ENCODE data around the gene TBC1D16. TPM values are rescaled to one million over a fixed set of nuclear protein-coding genes. Genes with fewer than 3 reads are reported as not detected.

The TBC1D16 gene
- polyA plus RNA-seq, 1 experiment, result 9.0 TPM

DNA sequence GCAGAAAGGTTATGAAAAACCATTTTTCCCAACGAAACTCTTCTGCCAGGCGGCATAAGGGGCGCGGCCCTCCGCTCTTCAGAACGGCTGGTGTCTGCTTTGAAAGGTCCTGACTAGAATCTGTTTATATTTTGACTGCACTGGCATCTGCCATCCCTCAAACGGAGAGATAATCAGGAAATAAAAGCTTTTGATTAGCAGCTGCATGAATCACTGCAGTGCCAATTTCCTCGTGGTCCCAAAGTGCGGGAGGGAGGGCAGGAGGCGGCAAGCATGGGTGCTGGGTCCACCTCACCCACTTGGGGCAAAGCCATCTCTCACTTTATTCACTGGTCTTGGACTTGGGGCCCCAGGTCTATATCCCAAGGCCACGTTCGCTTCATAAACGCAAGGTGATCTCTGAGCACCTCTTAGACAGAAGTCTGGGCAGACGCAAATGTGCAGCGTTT is 49.7 kb downstream of the TBC1D16 start:
- no peaks in the 10 kb centered on the region for H3K36me3 ChIP-seq (ENCODE audit: control insufficient read depth, insufficient read depth, low read length)
- H3K4me3 ChIP-seq (ENCODE audit: low read depth, low read length), result no peak overlapping the region
- CTCF ChIA-PET, result interaction anchor here (1.0 to 1.5 kb wide), 5 partner anchors 19 to 244 kb away, joined by 3 to 6 read pairs (median 3); no protein-coding TSS in a partner anchor
- TF ChIP-seq, protein P1, sequence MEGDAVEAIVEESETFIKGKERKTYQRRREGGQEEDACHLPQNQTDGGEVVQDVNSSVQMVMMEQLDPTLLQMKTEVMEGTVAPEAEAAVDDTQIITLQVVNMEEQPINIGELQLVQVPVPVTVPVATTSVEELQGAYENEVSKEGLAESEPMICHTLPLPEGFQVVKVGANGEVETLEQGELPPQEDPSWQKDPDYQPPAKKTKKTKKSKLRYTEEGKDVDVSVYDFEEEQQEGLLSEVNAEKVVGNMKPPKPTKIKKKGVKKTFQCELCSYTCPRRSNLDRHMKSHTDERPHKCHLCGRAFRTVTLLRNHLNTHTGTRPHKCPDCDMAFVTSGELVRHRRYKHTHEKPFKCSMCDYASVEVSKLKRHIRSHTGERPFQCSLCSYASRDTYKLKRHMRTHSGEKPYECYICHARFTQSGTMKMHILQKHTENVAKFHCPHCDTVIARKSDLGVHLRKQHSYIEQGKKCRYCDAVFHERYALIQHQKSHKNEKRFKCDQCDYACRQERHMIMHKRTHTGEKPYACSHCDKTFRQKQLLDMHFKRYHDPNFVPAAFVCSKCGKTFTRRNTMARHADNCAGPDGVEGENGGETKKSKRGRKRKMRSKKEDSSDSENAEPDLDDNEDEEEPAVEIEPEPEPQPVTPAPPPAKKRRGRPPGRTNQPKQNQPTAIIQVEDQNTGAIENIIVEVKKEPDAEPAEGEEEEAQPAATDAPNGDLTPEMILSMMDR (IDR thresholded peaks at IDR 0.05; ENCODE audit: insufficient read depth, low read depth, low read length), result no peak
- DNase-seq (ENCODE audit: low read depth), result no peak
- POLR2A ChIA-PET, result no interaction called here
- H3K27me3 ChIP-seq (ENCODE audit: control insufficient read depth, insufficient read depth, low read length), result no peaks in the 10 kb centered on the region

DNA sequence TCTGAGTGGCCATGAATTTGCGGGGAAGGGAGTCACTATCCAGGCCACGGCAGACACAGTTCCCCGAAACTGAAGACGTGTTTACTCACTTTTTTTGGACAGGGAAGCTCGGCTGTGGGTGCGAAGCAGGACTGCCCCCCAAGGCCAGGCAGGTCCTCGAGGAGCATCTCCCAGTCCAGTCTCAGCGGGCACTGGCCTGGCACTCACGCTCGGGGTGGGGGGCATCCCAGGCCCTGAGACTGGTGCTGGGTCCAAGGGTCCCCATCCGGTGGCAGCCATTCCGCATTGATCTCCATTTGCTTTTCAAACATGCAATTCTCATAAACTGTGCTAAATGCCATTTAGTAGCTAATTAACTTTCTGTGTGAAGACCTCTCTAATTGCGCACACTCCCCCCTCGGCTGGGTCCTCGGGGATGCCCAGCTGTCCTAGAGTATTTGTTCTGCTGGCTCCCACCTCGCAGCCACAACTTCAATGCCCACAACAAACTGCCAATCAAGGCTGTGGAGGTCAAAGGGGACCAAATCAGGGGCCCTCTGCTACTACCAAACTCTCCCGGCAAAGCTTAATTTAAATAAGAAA is 50.2 kb downstream of the TBC1D16 start:
- DNase-seq (ENCODE audit: low read depth), result no peak
- no peak overlapping the region for H3K4me3 ChIP-seq (ENCODE audit: low read depth, low read length)
- ChIA-PET POLR2A (no interaction called here), CTCF (interaction anchor here (1.0 to 1.4 kb wide), 3 partner anchors 20 to 240 kb away, joined by 3 read pairs; no protein-coding TSS in a partner anchor)
- H3K27me3 ChIP-seq (ENCODE audit: control insufficient read depth, insufficient read depth, low read length), result no peaks in the 10 kb centered on the region
- TF ChIP-seq, protein P1 (IDR thresholded peaks at IDR 0.05; ENCODE audit: insufficient read depth, low read depth, low read length), result no peak
- H3K36me3 ChIP-seq (ENCODE audit: control insufficient read depth, insufficient read depth, low read length), result no peaks in the 10 kb centered on the region

DNA sequence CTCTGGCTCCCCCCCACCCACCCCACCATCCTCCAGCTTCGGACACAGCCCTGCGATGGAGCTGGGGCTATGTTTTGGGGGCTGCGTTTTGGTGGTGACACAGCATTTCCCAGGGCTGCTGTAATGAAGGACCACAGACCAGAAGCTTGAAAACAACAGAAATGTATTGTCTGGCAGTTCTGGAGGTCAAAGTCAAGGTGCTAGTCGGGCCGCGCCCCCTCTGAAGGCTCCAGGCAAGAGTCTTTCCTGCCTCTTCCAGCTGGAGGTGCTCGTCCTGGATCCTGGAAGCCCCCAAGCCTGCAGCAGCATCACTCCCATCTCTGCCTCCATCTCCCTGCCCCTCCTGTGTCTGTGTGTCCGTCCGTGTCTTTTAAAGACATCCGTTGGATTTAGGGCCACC is 50.8 kb downstream of the TBC1D16 start:
- CTCF ChIA-PET, result no interaction called here
- Histone ChIP-seq H3K4me3 (ENCODE audit: low read depth, low read length) (no peak overlapping the region), H3K27me3 (ENCODE audit: control insufficient read depth, insufficient read depth, low read length) (no peaks in the 10 kb centered on the region), H3K36me3 (ENCODE audit: control insufficient read depth, insufficient read depth, low read length) (no peaks in the 10 kb centered on the region)
- DNase-seq (ENCODE audit: low read depth), result no peak
- POLR2A ChIA-PET, result no interaction called here
- TF ChIP-seq, protein P1 (IDR thresholded peaks at IDR 0.05; ENCODE audit: insufficient read depth, low read depth, low read length), result no peak

DNA sequence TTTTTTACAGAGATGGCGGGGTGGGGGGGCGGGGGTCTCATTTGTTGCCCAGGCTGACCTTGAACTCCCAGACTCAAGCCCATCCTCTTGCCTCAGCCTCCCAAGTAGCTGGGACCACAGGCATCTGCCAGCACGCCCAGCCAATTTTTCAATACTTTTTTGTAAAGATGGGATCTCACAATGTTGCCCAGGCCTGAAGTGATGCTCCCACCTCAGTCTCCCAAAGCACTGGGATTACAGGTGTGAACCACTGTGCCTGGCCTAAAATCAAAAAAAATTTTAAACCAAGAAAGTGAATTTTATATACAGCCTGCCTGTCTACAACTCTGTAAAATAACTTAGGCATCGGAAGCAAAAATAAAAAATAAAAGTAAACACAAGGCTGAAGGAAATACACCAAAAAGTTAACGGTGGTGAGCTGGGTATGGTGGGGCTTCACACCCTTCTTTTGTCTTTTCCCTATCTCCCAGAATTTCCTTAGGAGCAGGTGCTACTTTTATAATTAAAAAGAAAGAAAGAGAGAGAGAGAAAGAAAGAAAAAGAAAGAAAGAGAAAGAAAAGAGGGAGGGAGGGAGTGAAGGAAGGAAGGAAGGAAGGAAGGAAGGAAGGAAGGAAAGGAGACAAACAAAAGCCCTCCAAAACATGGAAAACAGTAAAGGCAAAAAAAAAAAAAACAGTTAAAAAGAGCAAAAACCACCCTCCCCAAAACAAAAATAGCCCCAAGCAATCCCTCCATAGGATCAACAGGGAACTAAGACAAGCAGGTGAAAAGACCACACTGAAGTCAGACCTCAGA is 51.4 kb downstream of the TBC1D16 start:
- H3K36me3 ChIP-seq (ENCODE audit: control insufficient read depth, insufficient read depth, low read length), result no peaks in the 10 kb centered on the region
- H3K4me3 ChIP-seq (ENCODE audit: low read depth, low read length), result no peak overlapping the region
- TF ChIP-seq, protein P1 (IDR thresholded peaks at IDR 0.05; ENCODE audit: insufficient read depth, low read depth, low read length), result no peak
- ChIA-PET POLR2A (no interaction called here), CTCF (interaction anchor here (0.6 kb wide), 1 partner anchor 190 kb away, joined by 4 read pairs; no protein-coding TSS in a partner anchor)
- no peak for DNase-seq (ENCODE audit: low read depth)
- no peaks in the 10 kb centered on the region for H3K27me3 ChIP-seq (ENCODE audit: control insufficient read depth, insufficient read depth, low read length)

DNA sequence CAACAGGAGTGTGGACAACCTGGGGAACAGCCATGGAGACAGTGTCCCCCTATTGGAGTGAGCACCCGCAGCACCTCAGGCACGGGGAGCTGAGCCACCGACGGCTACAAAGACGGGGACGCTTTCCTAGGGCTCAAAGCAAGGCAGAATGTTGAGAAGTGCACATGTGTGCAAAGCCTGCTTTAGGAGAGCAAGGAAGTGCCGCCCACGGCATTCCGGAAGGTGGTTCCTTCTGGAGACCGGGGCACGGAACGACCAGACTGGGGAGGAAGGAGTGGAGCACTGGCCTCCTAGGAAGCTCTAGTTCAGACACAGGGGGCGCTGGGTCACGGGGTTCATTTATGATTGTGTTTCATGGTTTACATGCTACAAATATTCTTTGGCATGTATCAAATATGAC is 52.2 kb downstream of the TBC1D16 start:
- Histone ChIP-seq H3K27me3 (ENCODE audit: control insufficient read depth, insufficient read depth, low read length) (no peaks in the 10 kb centered on the region), H3K4me3 (ENCODE audit: low read depth, low read length) (no peak overlapping the region), H3K36me3 (ENCODE audit: control insufficient read depth, insufficient read depth, low read length) (no peaks in the 10 kb centered on the region)
- TF ChIP-seq, protein P1 (IDR thresholded peaks at IDR 0.05; ENCODE audit: insufficient read depth, low read depth, low read length), result no peak
- ChIA-PET POLR2A (no interaction called here), CTCF (interaction anchor here (0.6 to 0.9 kb wide), 3 partner anchors 21 to 189 kb away, joined by 3 to 4 read pairs (median 3); no protein-coding TSS in a partner anchor)
- no peak for DNase-seq (ENCODE audit: low read depth)
